GM12892 (cell line): Measurements from ENCODE around the gene ACSL3.

Experiments used
- POLR2A ChIP-seq: IDR thresholded peaks from 2 replicates; pipeline ENCODE4 v1.6.1; 2011; ENCODE audit warnings: low read depth, low read length, control low read depth
- POLR2AphosphoS5 ChIP-seq: IDR thresholded peaks from 2 replicates; pipeline ENCODE4 v1.6.1; 2011; ENCODE audit warnings: low read depth, low read length, control low read depth
- TAF1 ChIP-seq: IDR thresholded peaks from 2 replicates; pipeline ENCODE4 v1.6.1; 2011; ENCODE audit warnings: low read depth, mild to moderate bottlenecking, control low read depth, low read length, borderline replicate concordance

DNA sequence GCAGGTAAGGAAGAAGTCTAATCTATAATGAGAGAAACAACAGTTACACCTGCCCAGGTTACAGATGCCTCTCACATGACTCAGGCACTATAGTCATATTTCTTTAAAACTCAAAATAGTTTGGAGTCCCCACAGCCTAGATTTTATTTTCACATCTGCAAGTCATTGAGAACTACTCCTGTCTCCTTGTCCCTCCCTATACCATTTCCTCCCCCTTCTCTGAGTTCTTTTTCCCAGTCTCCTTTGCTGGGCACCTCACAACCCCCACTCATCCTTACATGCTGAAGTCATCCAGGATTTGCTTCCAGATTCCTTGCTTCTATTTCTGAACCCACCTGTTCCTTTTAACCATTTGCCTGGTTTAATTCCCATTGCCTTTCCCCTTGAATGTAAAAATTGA, 118.0 kb downstream of the ACSL3 start:
- TF ChIP-seq POLR2A: no peak
- no peak for TF ChIP-seq POLR2AphosphoS5
- TF ChIP-seq TAF1: no peak
